ENCODE measurements around the gene ANKRD44.

The ANKRD44 gene

DNA sequence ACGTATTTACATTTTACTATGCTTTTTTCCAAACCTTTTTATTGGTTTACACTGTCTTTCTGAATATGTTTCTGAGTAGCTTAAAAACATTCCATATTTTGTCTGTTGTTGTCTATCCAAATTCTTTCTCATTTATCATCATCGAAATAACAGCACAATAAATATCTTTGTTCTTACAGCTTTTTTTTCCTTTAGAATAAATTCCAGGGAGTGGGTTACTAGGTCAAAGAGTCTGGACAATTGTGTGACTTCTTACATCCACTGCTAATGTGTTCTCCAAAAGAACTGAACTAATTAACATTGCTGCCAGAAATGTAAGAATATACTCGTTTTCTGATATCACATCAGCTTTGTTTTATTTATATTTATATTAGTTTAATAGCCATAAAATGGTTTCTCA, 59.4 kb downstream of the ANKRD44 start:
- Histone ChIP-seq H3K27me3 (ENCODE audit: insufficient read depth, insufficient read length) (no peaks in the 10 kb centered on the region), H3K4me1 (ENCODE audit: insufficient read depth, insufficient read length) (no peaks in the 10 kb centered on the region), H3K36me3 (ENCODE audit: insufficient read depth, insufficient read length, low read length) (no peaks in the 10 kb centered on the region), H3K4me3 (ENCODE audit: insufficient read length, low read depth) (no peak overlapping the region), H3K9me3 (ENCODE audit: insufficient read depth, low read length) (no peaks in the 10 kb centered on the region), H3K9ac (ENCODE audit: insufficient read length, low read depth) (no peak overlapping the region)
- DNase-seq (ENCODE audit: low read depth, low spot score), result no peak
- no peak for TF ChIP-seq YY1 (IDR thresholded peaks at IDR 0.05; ENCODE audit: insufficient read depth, insufficient read length)
- no peak for TF ChIP-seq SUZ12 (IDR thresholded peaks at IDR 0.05; ENCODE audit: extremely low read depth, insufficient read depth, insufficient read length)
- no peak for TF ChIP-seq ZNF274 (IDR thresholded peaks at IDR 0.05; ENCODE audit: low read depth, low read length)

DNA sequence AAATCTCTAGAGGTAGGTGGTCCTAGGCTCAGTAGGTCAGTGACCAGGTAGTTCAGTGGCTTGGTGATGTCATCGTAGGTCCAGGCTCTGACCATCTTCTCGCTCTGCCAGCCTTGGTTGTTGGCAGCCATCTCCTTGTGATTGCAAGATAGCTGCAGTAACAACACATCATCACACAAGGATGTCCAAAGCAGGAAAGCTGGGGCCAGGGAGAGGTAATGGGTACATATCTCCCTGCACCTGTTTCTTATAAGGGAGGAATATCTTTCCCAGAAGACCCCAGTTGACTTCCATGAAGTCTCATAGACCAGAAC, 60.5 kb downstream of the ANKRD44 start:
- Histone ChIP-seq H3K9me3 (ENCODE audit: insufficient read depth, low read length) (no peaks in the 10 kb centered on the region), H3K4me3 (ENCODE audit: insufficient read length, low read depth) (no peak overlapping the region), H3K9ac (ENCODE audit: insufficient read length, low read depth) (no peak overlapping the region), H3K27me3 (ENCODE audit: insufficient read depth, insufficient read length) (no peaks in the 10 kb centered on the region), H3K36me3 (ENCODE audit: insufficient read depth, insufficient read length, low read length) (no peaks in the 10 kb centered on the region), H3K4me1 (ENCODE audit: insufficient read depth, insufficient read length) (no peaks in the 10 kb centered on the region)
- TF ChIP-seq ZNF274 (IDR thresholded peaks at IDR 0.05; ENCODE audit: low read depth, low read length) (no peak), SUZ12 (IDR thresholded peaks at IDR 0.05; ENCODE audit: extremely low read depth, insufficient read depth, insufficient read length) (no peak), YY1 (IDR thresholded peaks at IDR 0.05; ENCODE audit: insufficient read depth, insufficient read length) (no peak)
- DNase-seq (ENCODE audit: low read depth, low spot score), result no peak

DNA sequence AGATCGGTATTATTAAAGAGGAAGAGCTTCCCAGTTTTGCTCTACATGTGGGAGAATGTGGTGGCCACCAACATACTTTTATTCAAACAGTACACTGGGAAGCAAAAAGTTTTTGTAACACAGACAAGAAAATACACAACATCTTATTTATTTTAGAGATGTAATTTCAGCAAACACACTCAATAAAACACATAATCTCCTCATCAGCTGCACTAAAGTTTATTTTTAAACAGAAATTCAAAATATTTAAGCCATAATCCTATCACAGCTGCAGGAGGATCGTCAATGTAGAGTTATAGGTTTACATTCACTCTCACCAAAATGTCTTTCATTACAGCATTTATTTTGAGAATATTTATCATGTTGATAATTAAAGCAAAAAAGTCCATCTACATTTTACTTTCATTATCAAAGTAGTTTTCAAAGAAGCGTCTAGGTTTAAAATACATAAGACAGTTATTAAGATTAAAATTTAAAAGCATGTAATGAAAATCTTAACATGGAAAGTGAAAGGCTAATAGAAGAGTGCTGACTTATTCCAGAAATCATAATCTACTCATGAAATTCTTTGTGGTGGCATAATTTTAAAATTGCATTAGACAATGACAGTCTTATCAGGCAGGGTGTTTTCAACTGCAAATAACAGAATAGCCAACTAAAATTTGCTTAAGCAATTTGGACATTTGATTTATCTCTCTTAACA, 61.0 kb downstream of the ANKRD44 start:
- Histone ChIP-seq H3K4me1 (ENCODE audit: insufficient read depth, insufficient read length) (no peaks in the 10 kb centered on the region), H3K4me3 (ENCODE audit: insufficient read length, low read depth) (no peak overlapping the region), H3K9ac (ENCODE audit: insufficient read length, low read depth) (no peak overlapping the region), H3K27me3 (ENCODE audit: insufficient read depth, insufficient read length) (no peaks in the 10 kb centered on the region), H3K36me3 (ENCODE audit: insufficient read depth, insufficient read length, low read length) (no peaks in the 10 kb centered on the region), H3K9me3 (ENCODE audit: insufficient read depth, low read length) (no peaks in the 10 kb centered on the region)
- DNase-seq (ENCODE audit: low read depth, low spot score), result no peak
- TF ChIP-seq ZNF274 (IDR thresholded peaks at IDR 0.05; ENCODE audit: low read depth, low read length) (no peak), YY1 (IDR thresholded peaks at IDR 0.05; ENCODE audit: insufficient read depth, insufficient read length) (no peak), SUZ12 (IDR thresholded peaks at IDR 0.05; ENCODE audit: extremely low read depth, insufficient read depth, insufficient read length) (no peak)

DNA sequence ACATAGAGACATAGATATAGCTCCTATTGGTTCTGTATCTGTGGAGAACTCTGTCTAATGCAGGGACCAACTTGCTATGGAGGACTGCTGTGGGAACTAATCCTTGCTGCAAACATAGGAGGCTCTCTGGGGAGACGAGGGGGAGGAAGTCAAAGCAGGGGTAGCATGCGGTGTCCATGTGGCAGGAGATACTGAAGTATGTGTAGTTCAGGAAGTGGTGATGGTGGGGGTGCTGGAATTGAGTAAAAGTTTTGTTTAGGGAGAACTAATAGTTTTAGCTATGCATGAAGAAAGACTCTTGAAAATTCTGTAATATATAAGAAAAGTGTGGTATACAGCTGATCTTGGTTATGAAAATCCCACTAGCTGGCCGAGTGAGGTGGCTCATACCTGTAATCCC, 62.0 kb downstream of the ANKRD44 start:
- H3K27me3 ChIP-seq (ENCODE audit: insufficient read depth, insufficient read length), result no peaks in the 10 kb centered on the region
- DNase-seq (ENCODE audit: low read depth, low spot score), result no peak
- no peak overlapping the region for H3K9ac ChIP-seq (ENCODE audit: insufficient read length, low read depth)
- no peak overlapping the region for H3K4me3 ChIP-seq (ENCODE audit: insufficient read length, low read depth)
- no peaks in the 10 kb centered on the region for H3K4me1 ChIP-seq (ENCODE audit: insufficient read depth, insufficient read length)
- no peaks in the 10 kb centered on the region for H3K36me3 ChIP-seq (ENCODE audit: insufficient read depth, insufficient read length, low read length)
- no peaks in the 10 kb centered on the region for H3K9me3 ChIP-seq (ENCODE audit: insufficient read depth, low read length)
- TF ChIP-seq YY1 (IDR thresholded peaks at IDR 0.05; ENCODE audit: insufficient read depth, insufficient read length) (no peak), SUZ12 (IDR thresholded peaks at IDR 0.05; ENCODE audit: extremely low read depth, insufficient read depth, insufficient read length) (no peak), ZNF274 (IDR thresholded peaks at IDR 0.05; ENCODE audit: low read depth, low read length) (no peak)

GRCh38 chr2:197248001-197248401, 62.6 kb downstream of the ANKRD44 start:
- no peak overlapping the region for H3K4me3 ChIP-seq (ENCODE audit: insufficient read length, low read depth)
- H3K36me3 ChIP-seq (ENCODE audit: insufficient read depth, insufficient read length, low read length), result no peaks in the 10 kb centered on the region
- DNase-seq (ENCODE audit: low read depth, low spot score), result no peak
- H3K9me3 ChIP-seq (ENCODE audit: insufficient read depth, low read length), result no peaks in the 10 kb centered on the region
- H3K27me3 ChIP-seq (ENCODE audit: insufficient read depth, insufficient read length), result no peaks in the 10 kb centered on the region
- H3K4me1 ChIP-seq (ENCODE audit: insufficient read depth, insufficient read length), result no peaks in the 10 kb centered on the region
- TF ChIP-seq ZNF274 (IDR thresholded peaks at IDR 0.05; ENCODE audit: low read depth, low read length) (no peak), SUZ12 (IDR thresholded peaks at IDR 0.05; ENCODE audit: extremely low read depth, insufficient read depth, insufficient read length) (no peak), YY1 (IDR thresholded peaks at IDR 0.05; ENCODE audit: insufficient read depth, insufficient read length) (no peak)
- H3K9ac ChIP-seq (ENCODE audit: insufficient read length, low read depth), result no peak overlapping the region

DNA sequence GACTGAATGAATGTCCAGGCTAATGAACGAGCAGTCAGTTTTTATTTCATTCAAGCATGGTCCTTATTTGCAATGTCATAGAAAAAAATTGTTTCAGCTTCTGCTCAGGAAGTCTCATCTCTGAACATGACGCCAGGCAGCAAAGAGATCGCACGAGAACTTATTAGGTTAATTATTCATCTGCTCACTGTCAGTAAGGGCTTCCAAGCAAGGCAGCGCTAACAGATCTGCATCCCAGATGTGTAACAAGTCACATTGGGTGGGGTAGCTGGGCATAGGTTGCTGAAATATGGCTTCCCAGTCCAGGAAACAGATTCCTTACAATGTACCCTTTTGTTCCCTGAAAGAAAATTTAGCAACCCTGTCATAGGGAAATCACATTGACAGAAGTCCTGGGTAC, 63.5 kb downstream of the ANKRD44 start:
- Histone ChIP-seq H3K4me3 (ENCODE audit: insufficient read length, low read depth) (no peak overlapping the region), H3K9me3 (ENCODE audit: insufficient read depth, low read length) (no peaks in the 10 kb centered on the region), H3K4me1 (ENCODE audit: insufficient read depth, insufficient read length) (no peaks in the 10 kb centered on the region), H3K27me3 (ENCODE audit: insufficient read depth, insufficient read length) (no peaks in the 10 kb centered on the region), H3K9ac (ENCODE audit: insufficient read length, low read depth) (no peak overlapping the region), H3K36me3 (ENCODE audit: insufficient read depth, insufficient read length, low read length) (no peaks in the 10 kb centered on the region)
- TF ChIP-seq YY1 (IDR thresholded peaks at IDR 0.05; ENCODE audit: insufficient read depth, insufficient read length) (no peak), ZNF274 (IDR thresholded peaks at IDR 0.05; ENCODE audit: low read depth, low read length) (no peak), SUZ12 (IDR thresholded peaks at IDR 0.05; ENCODE audit: extremely low read depth, insufficient read depth, insufficient read length) (no peak)
- DNase-seq (ENCODE audit: low read depth, low spot score), result no peak

- Histone ChIP-seq H3K9ac (ENCODE audit: insufficient read length, low read depth) (no peak overlapping the region), H3K9me3 (ENCODE audit: insufficient read depth, low read length) (no peaks in the 10 kb centered on the region), H3K4me3 (ENCODE audit: insufficient read length, low read depth) (no peak overlapping the region), H3K36me3 (ENCODE audit: insufficient read depth, insufficient read length, low read length) (no peaks in the 10 kb centered on the region), H3K27me3 (ENCODE audit: insufficient read depth, insufficient read length) (no peaks in the 10 kb centered on the region), H3K4me1 (ENCODE audit: insufficient read depth, insufficient read length) (no peaks in the 10 kb centered on the region)
- TF ChIP-seq ZNF274 (IDR thresholded peaks at IDR 0.05; ENCODE audit: low read depth, low read length), result no peak
- TF ChIP-seq SUZ12 (IDR thresholded peaks at IDR 0.05; ENCODE audit: extremely low read depth, insufficient read depth, insufficient read length), result no peak
- TF ChIP-seq YY1 (IDR thresholded peaks at IDR 0.05; ENCODE audit: insufficient read depth, insufficient read length), result no peak
- DNase-seq (ENCODE audit: low read depth, low spot score), result no peak
Measured at GRCh38 chr2:197245829-197246804, 64.5 kb downstream of the ANKRD44 start.
